Adrenal gland (tissue), 5 donors: ENCODE measurements around the gene STK17B.
A peak's percentile ranks its signal among the peaks of the same experiment; 100 is the strongest.

Source experiments
- CTCF ChIP-seq, 6 experiments: fragments of 450-650 bp in 4 of 6; fragments of 200-600 bp in 2 of 6; sonication (generic) in 1 of 6; IDR thresholded peaks; 1 replicate in 5 of 6; 2 replicates in 1 of 6; pipeline versions ENCODE4 v1.5.1 to v1.8.0; 2016 to 2021; ENCODE audit warnings: antibody characterized with exemption in 6 of 6, mild to moderate bottlenecking in 2 of 6, moderate library complexity in 1 of 6
- POLR2A ChIP-seq, 2 donors: fragments of 450-650 bp; IDR thresholded peaks; one replicate each; pipeline ENCODE4 v1.6.1; 2017; ENCODE audit warnings: antibody characterized with exemption in 2 of 2, mild to moderate bottlenecking in 2 of 2, moderate library complexity in 1 of 2
- donor health status: DM: no; HTN: no; CAD: no.

DNA sequence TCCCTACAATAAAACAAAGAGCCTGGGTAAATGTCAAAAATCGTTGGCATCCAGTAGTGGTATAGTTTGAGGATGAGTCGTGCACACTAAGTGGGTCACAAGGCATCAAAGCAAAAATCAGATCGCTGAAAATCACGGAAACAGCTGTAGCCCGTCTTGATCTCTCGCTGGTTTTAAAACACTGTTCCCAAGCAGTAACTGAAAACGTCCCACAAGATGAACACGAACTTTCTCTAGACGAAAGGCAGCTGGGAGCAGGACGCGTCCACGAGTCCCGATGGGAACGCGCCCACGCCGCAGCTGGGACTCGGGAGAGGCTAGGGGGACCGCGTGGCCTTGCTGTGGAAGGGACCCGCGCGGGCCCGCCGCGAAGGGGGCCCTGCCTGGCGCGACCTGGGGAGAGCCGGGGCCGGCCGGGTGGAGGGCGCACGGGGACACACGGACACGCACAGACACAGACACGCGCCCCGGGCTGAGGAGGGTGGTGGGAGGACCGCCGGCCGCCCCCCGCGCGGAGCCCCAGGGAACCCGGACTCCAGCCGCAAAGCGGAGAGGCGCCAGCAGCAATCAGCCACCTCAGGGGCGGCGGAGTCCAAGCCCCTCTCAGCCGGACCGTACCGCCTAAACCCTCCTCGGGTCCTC, 651 bp downstream of the STK17B start:
- peak in 1 of 2 donors; percentile 23 for TF ChIP-seq POLR2A (IDR thresholded peaks at IDR 0.05)
- no peak for TF ChIP-seq CTCF (IDR thresholded peaks at IDR 0.05)
